H1 (cell line): ENCODE results near the gene S100A4. TPM values are rescaled to one million over a fixed set of nuclear protein-coding genes. Genes with fewer than 3 reads are reported as not detected.

Source experiments
- CTCF ChIA-PET: fragments of 300-600 bp; sonication (Branson Sonifier 250); formaldehyde crosslinking; loops from one replicate; lab custom pipeline; 2021; ENCODE audit not compliant: partially characterized antibody; lab: Charles Lee
- POLR2A ChIA-PET: fragments of 300-600 bp; sonication (Branson Sonifier 250); formaldehyde crosslinking; loops from one replicate; lab custom pipeline; 2021; ENCODE audit warnings: inconsistent platforms; ENCODE audit not compliant: partially characterized antibody; lab: Charles Lee
- DNase-seq, 2 experiments: peaks; one replicate each; pipeline versions ENCODE4 v3.0.0 to v3.0.0-alpha.2; 2010 to 2022; ENCODE audit warnings: low spot score in 2 of 2, low read depth in 1 of 2, mixed read lengths in 1 of 2
- FAIRE-seq: peaks from 2 replicates; lab custom pipeline; 2011; peaks lifted over from hg19 to GRCh38; lab: Jason Lieb, UNC
- H2AFZ ChIP-seq: 2 replicates; pipeline ENCODE4 v1.8.1; 2012; ENCODE audit warnings: low read length, inconsistent platforms
- H2AK5ac ChIP-seq: 2 replicates; pipeline ENCODE4 v1.6.1; 2013; ENCODE audit warnings: low read depth, low read length
- H2BK120ac ChIP-seq: replicated peaks from 2 replicates; pipeline ENCODE3; 2013; ENCODE audit warnings: low read depth, low read length, inconsistent platforms
- H2BK12ac ChIP-seq: 2 replicates; pipeline ENCODE4 v1.6.1; 2013; ENCODE audit warnings: low read depth, low read length
- H2BK15ac ChIP-seq: 2 replicates; pipeline ENCODE4 v1.6.1; 2013; ENCODE audit warnings: low read length
- H2BK20ac ChIP-seq: 2 replicates; pipeline ENCODE4 v1.6.1; 2013; ENCODE audit warnings: low read length
- H2BK5ac ChIP-seq: 2 replicates; pipeline ENCODE4 v1.6.1; 2013; ENCODE audit warnings: low read depth, low read length
- H3K14ac ChIP-seq: 2 replicates; pipeline ENCODE4 v1.6.1; 2013; ENCODE audit warnings: inconsistent platforms; ENCODE audit not compliant: insufficient read length
- H3K18ac ChIP-seq: 2 replicates; pipeline ENCODE4 v1.6.1; 2013; ENCODE audit warnings: low read length; ENCODE audit errors: extremely low read depth
- H3K23ac ChIP-seq: 2 replicates; pipeline ENCODE4 v1.6.1; 2013; ENCODE audit warnings: inconsistent platforms; ENCODE audit not compliant: insufficient read length
- H3K23me2 ChIP-seq: 2 replicates; pipeline ENCODE4 v1.6.1; 2013; ENCODE audit warnings: low read depth, low read length
- H3K27ac ChIP-seq: 2 replicates; pipeline ENCODE4 v1.6.1; 2011; ENCODE audit warnings: low read depth, low read length, inconsistent platforms
- H3K27me3 ChIP-seq, 4 experiments: replicated peaks in 1 of 4; 1 replicate in 1 of 4; 2 replicates in 3 of 4; pipeline versions ENCODE4 v1.6.1 to v1.8.1; 2011 to 2013; ENCODE audit warnings: low read length in 3 of 4, mild to moderate bottlenecking in 3 of 4, inconsistent platforms in 2 of 4, mixed read lengths in 2 of 4, moderate library complexity in 1 of 4; ENCODE audit not compliant: control insufficient read depth in 3 of 4, insufficient read depth in 3 of 4; ENCODE audit errors: extremely low read depth in 1 of 4
- H3K36me3 ChIP-seq, 4 experiments: 2 replicates each; pipeline versions ENCODE4 v1.6.1 to v1.8.1; 2011 to 2013; ENCODE audit warnings: mild to moderate bottlenecking in 4 of 4, low read length in 3 of 4, moderate library complexity in 2 of 4, control low read depth in 1 of 4, inconsistent platforms in 1 of 4; ENCODE audit not compliant: insufficient read depth in 4 of 4, control insufficient read depth in 2 of 4
- H3K4ac ChIP-seq: replicated peaks from 2 replicates; pipeline ENCODE3; 2013; ENCODE audit warnings: low read length, low read depth, mixed read lengths, inconsistent platforms; ENCODE audit not compliant: insufficient read length
- H3K4me1 ChIP-seq, 4 experiments: replicated peaks in 1 of 4; 1 replicate in 1 of 4; 2 replicates in 3 of 4; pipeline versions ENCODE4 v1.6.1 to v1.8.1; 2011 to 2013; ENCODE audit warnings: low read length in 3 of 4, inconsistent platforms in 2 of 4, mixed read lengths in 1 of 4; ENCODE audit not compliant: insufficient read depth in 4 of 4, control insufficient read depth in 3 of 4
- H3K4me2 ChIP-seq, 2 experiments: 2 replicates each; pipeline versions ENCODE4 v1.6.1 to v1.8.1; 2011 to 2013; ENCODE audit warnings: low read depth in 2 of 2, low read length in 2 of 2, control low read depth in 1 of 2, inconsistent platforms in 1 of 2, mild to moderate bottlenecking in 1 of 2; ENCODE audit not compliant: insufficient read depth in 1 of 2
- H3K4me3 ChIP-seq, 4 experiments: fragments of 200-600, 300-600 bp in 1 of 4; sonication (generic), shearing (Covaris generic), sonication (Bioruptor Twin) in 1 of 4; 2 replicates each; pipeline versions ENCODE4 v1.5.1 to v1.8.1; 2011 to 2016; ENCODE audit warnings: low read length in 4 of 4, low read depth in 3 of 4, control low read depth in 2 of 4, inconsistent platforms in 2 of 4, mild to moderate bottlenecking in 2 of 4, mixed read lengths in 1 of 4, moderate library complexity in 1 of 4; ENCODE audit not compliant: insufficient read depth in 2 of 4; ENCODE audit errors: extremely low read depth in 1 of 4
- H3K56ac ChIP-seq: replicated peaks from 2 replicates; pipeline ENCODE3; 2013; ENCODE audit warnings: low read depth, mild to moderate bottlenecking, mixed read lengths, low read length, inconsistent platforms; ENCODE audit not compliant: insufficient read length
- H3K79me1 ChIP-seq: 2 replicates; pipeline ENCODE4 v1.6.1; 2013; ENCODE audit warnings: low read depth, low read length, control low read depth
- H3K79me2 ChIP-seq, 2 experiments: 2 replicates each; pipeline versions ENCODE4 v1.6.1 to v1.8.1; 2012 to 2013; ENCODE audit warnings: low read length in 2 of 2, mild to moderate bottlenecking in 2 of 2, inconsistent platforms in 1 of 2; ENCODE audit not compliant: insufficient read depth in 2 of 2, control insufficient read depth in 1 of 2
- H3K9ac ChIP-seq, 4 experiments: replicated peaks in 1 of 4; 1 replicate in 1 of 4; 2 replicates in 3 of 4; pipeline versions ENCODE4 v1.6.1 to v1.8.1; 2011 to 2013; ENCODE audit warnings: low read depth in 3 of 4, low read length in 3 of 4, control low read depth in 2 of 4, mild to moderate bottlenecking in 2 of 4, moderate library complexity in 2 of 4, inconsistent platforms in 1 of 4; ENCODE audit errors: extremely low read depth in 1 of 4
- H3K9me3 ChIP-seq, 2 experiments: 2 replicates each; pipeline versions ENCODE4 v1.6.1 to v1.8.1; 2012 to 2013; ENCODE audit warnings: mild to moderate bottlenecking in 2 of 2, moderate library complexity in 2 of 2, control low read depth in 1 of 2, inconsistent platforms in 1 of 2, low read depth in 1 of 2, low read length in 1 of 2, mixed read lengths in 1 of 2; ENCODE audit not compliant: insufficient read depth in 2 of 2
- H4K20me1 ChIP-seq, 2 experiments: replicated peaks in 1 of 2; 2 replicates each; pipeline versions ENCODE3 to v1.8.1; 2011 to 2013; ENCODE audit warnings: inconsistent platforms in 2 of 2, low read length in 2 of 2, mild to moderate bottlenecking in 1 of 2; ENCODE audit not compliant: insufficient read depth in 2 of 2, control insufficient read depth in 1 of 2
- H4K5ac ChIP-seq: 2 replicates; pipeline ENCODE4 v1.6.1; 2013; ENCODE audit warnings: low read length, low read depth, mixed read lengths, inconsistent platforms; ENCODE audit not compliant: insufficient read length
- H4K8ac ChIP-seq: 2 replicates; pipeline ENCODE4 v1.8.0; 2013; ENCODE audit warnings: mild to moderate bottlenecking, moderate library complexity, low read length, inconsistent platforms; ENCODE audit not compliant: insufficient read depth; ENCODE audit errors: extremely low read depth
- H4K91ac ChIP-seq: replicated peaks from 2 replicates; pipeline ENCODE3; 2013; ENCODE audit warnings: low read length, mixed read lengths, inconsistent platforms; ENCODE audit not compliant: insufficient read length
- BACH1 ChIP-seq: IDR thresholded peaks from 2 replicates; pipeline ENCODE4 v1.6.1; 2012; ENCODE audit warnings: low read length, improper control_type of control experiment
- CEBPB ChIP-seq: IDR thresholded peaks from 2 replicates; pipeline ENCODE4 v1.6.1; 2012; ENCODE audit warnings: low read depth, low read length
- NANOG ChIP-seq: IDR thresholded peaks from 2 replicates; pipeline ENCODE4 v1.6.1; 2011; ENCODE audit warnings: low read length, low read depth, mild to moderate bottlenecking, inconsistent platforms; ENCODE audit not compliant: insufficient read depth, poor library complexity, severe bottlenecking
- TAF1 ChIP-seq: IDR thresholded peaks from 2 replicates; pipeline ENCODE4 v1.6.1; 2011; ENCODE audit warnings: mild to moderate bottlenecking, low read depth, low read length
- TEAD4 ChIP-seq: IDR thresholded peaks from 2 replicates; pipeline ENCODE4 v1.6.1; 2012; ENCODE audit warnings: low read depth, low read length, inconsistent platforms, mixed read lengths
- WGBS, 2 experiments: shearing (Covaris generic) in 1 of 2; methylation state at CpG; one replicate each; pipeline versions ENCODE4 v1.1.6 to v1.1.7; 2013 to 2015; ENCODE audit warnings: low lambda C conversion rate in 2 of 2, mixed read lengths in 2 of 2, inconsistent platforms in 1 of 2, low coverage in 1 of 2, missing lambda C conversion rate in 1 of 2; ENCODE audit not compliant: insufficient replicate concordance in 2 of 2, insufficient coverage in 1 of 2, insufficient read length in 1 of 2; ENCODE audit errors: extremely low coverage in 1 of 2, missing lambda C conversion rate in 1 of 2; 5-methylcytosine and 5-hydroxymethylcytosine counted together
- polyA plus RNA-seq, 7 experiments: library from polyadenylated mRNA; depleted of rRNA in 3 of 7; stranded (reverse) in 5 of 7; unstranded in 2 of 7; fragments of >200 nt in 5 of 7; fragments of 200-250 nt in 2 of 7; gene quantifications; 1 replicate in 5 of 7; 2 replicates in 1 of 7; 4 replicates in 1 of 7; pipeline versions ENCODE4 v1.2.1 to v1.2.3, GENCODE V29; 2011 to 2013; ENCODE audit warnings: missing spikeins in 2 of 7, mixed read lengths in 2 of 7
- total RNA-seq: library from RNA; stranded (reverse); fragmentation: NEBNext Ultra II Directional; extraction: Animal tissue kit (Norgen Biotek cat#: 25700); gene quantifications from 2 replicates; pipeline ENCODE4 v1.2.1, GENCODE V29; 2021
- TF ChIP-seq, protein P1 (sequence below): IDR thresholded peaks from 2 replicates; pipeline ENCODE4 v1.6.1; 2011; ENCODE audit warnings: low read depth, mild to moderate bottlenecking, low read length; ENCODE audit not compliant: insufficient read depth

S100A4 gene
- total and polyA plus RNA-seq, 2 of the 8 experiments (the other 6 are each of a cell fraction or from before 2014, with no cell fraction given), result 36.3 to 85.4 TPM

GRCh38 chr1:153571706-153572105, 26.1 kb upstream of the S100A4 start:
- Histone ChIP-seq H3K36me3 (no peaks in the 10 kb centered on the region), H3K9me3 (peaks cover 0 to 10% of the 10 kb centered on the region in 2 experiments; a peak in 1 of 4 replicates), H2BK15ac (no peak overlapping the region), H2BK20ac (peak overlapping the region; percentile 72; the same call in 1 of the 2 replicates), H3K4me1 (peaks cover 8 to 15% (median 13%) of the 10 kb centered on the region in 4 experiments), H3K4ac (no peak overlapping the region), H3K9ac (no peak overlapping the region), H3K14ac (no peak overlapping the region), H3K4me2 (no peak overlapping the region), H3K79me1 (no peaks in the 10 kb centered on the region), H3K4me3 (no peak overlapping the region), H3K18ac (no peak overlapping the region), H4K8ac (no peak overlapping the region), H2AFZ (no peak overlapping the region), H4K5ac (no peak overlapping the region), H3K79me2 (no peaks in the 10 kb centered on the region), H3K27ac (no peak overlapping the region), H3K27me3 (0 out of 7 replicates have a peak, but pooled peaks cover 0 to 4% (median 0%) of the 10 kb centered on the region in 4 experiments), H2BK120ac (no peak overlapping the region), H3K23me2 (peaks cover 2% of the 10 kb centered on the region)
- no peak for DNase-seq
- CTCF ChIA-PET, result interaction anchor here (0.6 to 7.5 kb wide), 27 partner anchors 10 to 219 kb away, joined by 3 to 224 read pairs (median 6); partner anchors contain the start of genes CHTOP, S100A1, S100A13 and S100A14
- TF ChIP-seq TEAD4 (no peak), NANOG (no peak), TAF1 (no peak), CEBPB (no peak), BACH1 (no peak)
- TF ChIP-seq, protein P1, sequence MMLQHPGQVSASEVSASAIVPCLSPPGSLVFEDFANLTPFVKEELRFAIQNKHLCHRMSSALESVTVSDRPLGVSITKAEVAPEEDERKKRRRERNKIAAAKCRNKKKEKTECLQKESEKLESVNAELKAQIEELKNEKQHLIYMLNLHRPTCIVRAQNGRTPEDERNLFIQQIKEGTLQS, result no peak
- TF ChIP-seq, all 59 proteins: peak for 0
- Histone ChIP-seq H3K23ac (no peak overlapping the region), H2BK12ac (no peak overlapping the region; the same call in 1 of the 2 replicates), H4K20me1 (no peaks in the 10 kb centered on the region), H3K56ac (no peak overlapping the region), H2BK5ac (no peak overlapping the region), H4K91ac (peak overlapping the region; percentile 36), H2AK5ac (no peak overlapping the region)
- FAIRE-seq, result no peak
- WGBS, 2 experiments, result 85% methylated on average over 7 of the region's 7 CpGs; no CpG with 5 or more reads in 1 of the 2 experiments
- POLR2A ChIA-PET, result interaction anchor here (0.7 to 2.3 kb wide), 7 partner anchors 15 to 63 kb away, joined by 3 to 19 read pairs (median 5); partner anchors contain the start of genes CHTOP, S100A13, S100A16 and S100A6
